A673 (cell line): Measurements from ENCODE around the gene TAF3. TPM values are rescaled to one million over a fixed set of nuclear protein-coding genes. Genes with fewer than 3 reads are reported as not detected.

Experiments
- BruUV-seq: library from RNA; stranded (reverse); fragments of 400-500 nt; replicated peaks from 2 replicates; lab custom pipeline; 2021; lab: Mats Ljungman, UMichigan
- CTCF ChIA-PET: fragments of 300-600 bp; sonication (Branson Sonifier 250); formaldehyde crosslinking; loops from one replicate; lab custom pipeline; 2022; ENCODE audit warnings: antibody characterized with exemption; lab: Charles Lee
- POLR2A ChIA-PET: fragments of 300-600 bp; sonication (Branson Sonifier 250); formaldehyde crosslinking; loops from one replicate; lab custom pipeline; 2022; ENCODE audit warnings: antibody characterized with exemption; ENCODE audit not compliant: low non-redundant PET; lab: Charles Lee
- DNase-seq: peaks from one replicate; pipeline ENCODE4 v3.0.0-alpha.2; 2015; ENCODE audit warnings: low spot score
- H3K27ac ChIP-seq: fragments of 200-600 bp; sonication (generic); 2 replicates; pipeline ENCODE4 v1.5.1; 2016; ENCODE audit warnings: mixed run types, low read depth, mild to moderate bottlenecking, mixed read lengths, antibody characterized with exemption, low read length; ENCODE audit not compliant: poor library complexity, severe bottlenecking
- H3K27me3 ChIP-seq: fragments of 200-600 bp; sonication (generic); replicated peaks from 2 replicates; pipeline ENCODE4 v1.6.1; 2017; ENCODE audit warnings: mixed run types, low read depth, mild to moderate bottlenecking, mixed read lengths, antibody characterized with exemption, low read length; ENCODE audit not compliant: insufficient read depth, poor library complexity
- H3K36me3 ChIP-seq: fragments of 200-600 bp; sonication (generic); 2 replicates; pipeline ENCODE4 v1.6.1; 2016; ENCODE audit warnings: mixed run types, mild to moderate bottlenecking, mixed read lengths, antibody characterized with exemption, low read length; ENCODE audit not compliant: insufficient read depth, poor library complexity, severe bottlenecking
- H3K4me1 ChIP-seq: fragments of 200-600 bp; sonication (generic); 2 replicates; pipeline ENCODE4 v1.6.1; 2017; ENCODE audit warnings: mixed run types, mild to moderate bottlenecking, mixed read lengths, antibody characterized with exemption, low read length; ENCODE audit not compliant: insufficient read depth, poor library complexity, severe bottlenecking
- H3K4me3 ChIP-seq: fragments of 200-600 bp; sonication (generic); 2 replicates; pipeline ENCODE4 v1.5.1; 2016; ENCODE audit warnings: low read depth, mixed run types, mild to moderate bottlenecking, mixed read lengths, low read length; ENCODE audit not compliant: poor library complexity, severe bottlenecking
- H3K9me3 ChIP-seq: fragments of 200-600 bp; sonication (generic); 2 replicates; pipeline ENCODE4 v1.6.1; 2016; ENCODE audit warnings: mixed run types, low read depth, mild to moderate bottlenecking, mixed read lengths, antibody characterized with exemption, low read length; ENCODE audit not compliant: poor library complexity, severe bottlenecking
- CTCF ChIP-seq: fragments of 300-800, 200-600 bp; sonication (generic); conservative IDR thresholded peaks from 2 replicates; pipeline ENCODE4 v1.5.1; 2017; ENCODE audit warnings: low read depth, mild to moderate bottlenecking, antibody characterized with exemption, low read length, moderate library complexity, mixed read lengths
- EZH2 ChIP-seq: fragments of 200-600 bp; sonication (generic); IDR thresholded peaks from 2 replicates; pipeline ENCODE4 v1.6.1; 2017; ENCODE audit warnings: borderline replicate concordance, low read depth, mild to moderate bottlenecking, mixed read lengths, antibody characterized with exemption, low read length; ENCODE audit not compliant: poor library complexity, severe bottlenecking
- intact Hi-C: fragments of 100-400 bp; cut with micrococcal nuclease; formaldehyde crosslinking; loops from one replicate; pipeline ENCODE4 v1.10.0; 2022; ENCODE audit not compliant: unreplicated experiment
- total RNA-seq: library from RNA; stranded (reverse); gene quantifications from 2 replicates; pipeline ENCODE4 v1.2.3, GENCODE V29; 2021

Gene TAF3
- total RNA-seq, 1 experiment from 2014 or later: 14.0 TPM

DNA sequence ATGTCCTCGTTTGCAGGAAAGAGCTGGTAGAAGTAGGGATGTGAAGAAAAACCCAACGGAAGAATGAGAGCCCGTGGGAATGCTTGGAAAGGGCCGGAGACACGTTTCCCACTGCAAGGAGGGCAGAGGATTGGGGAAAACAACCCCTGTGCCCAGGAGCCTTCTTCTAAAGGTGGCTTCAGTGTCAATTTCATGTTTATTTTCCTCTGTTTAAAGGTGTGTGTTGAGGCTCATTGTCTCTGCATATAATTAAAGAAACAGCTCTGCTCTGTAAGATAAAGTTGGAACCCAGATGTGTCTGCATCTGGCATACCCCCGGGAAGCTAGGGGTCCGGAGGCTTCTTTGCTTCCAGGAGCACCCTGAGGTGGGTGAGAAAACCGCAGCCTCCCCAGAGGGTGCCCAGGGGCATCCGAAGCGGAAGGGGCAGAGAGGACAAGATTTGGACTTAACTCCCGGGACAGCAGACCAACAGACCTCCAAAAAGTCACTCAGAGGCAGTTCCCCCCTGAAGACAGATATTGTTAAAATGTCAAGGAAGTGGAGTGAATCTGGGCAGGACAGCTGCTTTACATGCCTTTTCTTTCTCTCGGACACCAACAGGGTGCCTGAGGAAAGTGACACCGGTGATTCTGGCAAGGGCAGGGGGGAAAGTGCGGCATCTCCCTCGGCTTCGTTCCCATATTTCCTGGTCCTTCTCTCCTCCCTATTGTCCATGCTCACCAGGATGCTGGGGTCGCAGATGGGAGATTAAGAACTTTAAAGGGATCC is 227.6 kb downstream of the TAF3 start:
- ChIA-PET CTCF (no interaction called here), POLR2A (no interaction called here)
- H3K27me3 ChIP-seq: peaks cover 100% of the 10 kb centered on the region
- no peak for TF ChIP-seq CTCF
- TF ChIP-seq EZH2: peak; percentile 10
- H3K4me3 ChIP-seq: no peak overlapping the region
- no peak for DNase-seq
- H3K4me1 ChIP-seq: peaks cover 13% of the 10 kb centered on the region
- BruUV-seq: no TSS peak
- no peak overlapping the region for H3K27ac ChIP-seq
- intact Hi-C loops: no loop called here
- no peaks in the 10 kb centered on the region for H3K36me3 ChIP-seq
- H3K9me3 ChIP-seq: no peaks in the 10 kb centered on the region

DNA sequence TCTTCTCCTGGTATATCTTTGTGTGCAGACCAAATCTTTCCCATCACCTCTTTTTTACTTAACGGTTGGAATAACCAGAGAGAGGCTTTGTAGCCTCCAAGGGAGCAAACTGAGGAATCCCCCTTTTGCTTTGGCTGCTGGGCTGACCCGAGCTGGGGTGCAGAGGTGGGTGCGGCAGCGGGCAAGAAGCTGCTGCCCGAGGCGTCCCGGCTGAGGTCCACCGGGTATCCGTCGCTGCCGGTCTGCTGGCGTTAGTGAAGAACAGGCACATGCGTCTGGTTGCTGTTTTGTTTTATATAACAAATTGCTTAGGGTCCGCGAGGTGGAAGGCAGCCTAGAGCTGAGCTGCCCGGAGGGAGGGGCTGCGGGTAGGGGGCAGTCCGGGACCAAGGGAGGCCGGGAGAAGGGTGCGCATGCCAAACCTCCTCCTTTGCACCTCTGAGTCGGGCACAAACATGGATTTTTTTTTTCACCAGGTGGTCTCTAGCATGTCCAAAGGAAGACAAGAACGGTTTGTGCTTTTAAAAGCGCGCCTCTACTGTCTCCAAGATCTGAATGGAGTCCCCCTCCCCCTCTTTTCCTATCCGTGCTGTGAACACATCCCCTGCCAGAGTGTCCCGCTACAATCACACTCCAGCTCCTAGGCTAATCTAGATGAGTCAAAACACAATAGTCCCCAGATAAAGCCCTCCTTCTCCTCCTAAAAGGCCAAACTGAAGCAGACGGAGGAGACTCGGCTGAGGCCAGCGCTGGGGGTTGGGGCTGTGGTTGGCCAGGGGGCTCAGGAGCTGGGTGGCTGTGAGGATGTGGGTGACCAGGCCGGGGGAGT is 229.4 kb downstream of the TAF3 start:
- Histone ChIP-seq H3K9me3 (no peaks in the 10 kb centered on the region), H3K27ac (no peak overlapping the region), H3K36me3 (no peaks in the 10 kb centered on the region), H3K4me3 (no peak overlapping the region), H3K27me3 (peaks cover 99% of the 10 kb centered on the region), H3K4me1 (peaks cover 13% of the 10 kb centered on the region)
- ChIA-PET POLR2A (no interaction called here), CTCF (no interaction called here)
- BruUV-seq: no TSS peak
- TF ChIP-seq EZH2 (peak; percentile 63), CTCF (no peak)
- no peak for DNase-seq
- intact Hi-C loops: no loop called here

- Histone ChIP-seq H3K27ac (no peak overlapping the region), H3K9me3 (no peaks in the 10 kb centered on the region), H3K4me3 (no peak overlapping the region), H3K36me3 (no peaks in the 10 kb centered on the region), H3K4me1 (peaks cover 18% of the 10 kb centered on the region), H3K27me3 (peaks cover 96% of the 10 kb centered on the region)
- BruUV-seq: no TSS peak
- intact Hi-C loops: no loop called here
- POLR2A ChIA-PET: no interaction called here
- DNase-seq: no peak
- no peak for TF ChIP-seq CTCF
- no peak for TF ChIP-seq EZH2
- CTCF ChIA-PET: interaction anchor here (0.5 kb wide), 2 partner anchors 11 to 164 kb away, joined by 6 to 11 read pairs; no protein-coding TSS in a partner anchor
These were observed 230.1 kb downstream of the TAF3 start for GRCh38 chr10:8048281-8049008.
